ENCODE results near the gene MLLT3.

DNA sequence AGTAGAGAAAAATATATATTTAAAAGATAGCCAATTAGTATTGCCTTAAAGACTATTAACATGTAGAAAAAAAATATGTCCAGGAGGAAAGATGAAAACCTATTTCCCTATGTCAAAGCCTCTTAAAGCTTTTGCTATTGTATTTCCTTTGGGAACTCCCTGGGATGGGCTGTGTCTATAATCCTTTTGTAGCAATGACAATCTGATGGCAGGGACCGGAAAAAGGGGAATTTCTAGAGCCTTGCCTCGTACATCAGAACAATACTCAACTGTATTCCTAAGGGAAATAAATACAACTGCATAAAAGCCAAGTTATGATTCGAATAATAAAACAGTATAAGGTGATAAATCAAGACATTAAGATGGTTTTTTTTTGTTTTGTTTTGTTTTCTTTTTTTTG, 257.3 kb downstream of the MLLT3 start:
- TF ChIP-seq, protein P1, sequence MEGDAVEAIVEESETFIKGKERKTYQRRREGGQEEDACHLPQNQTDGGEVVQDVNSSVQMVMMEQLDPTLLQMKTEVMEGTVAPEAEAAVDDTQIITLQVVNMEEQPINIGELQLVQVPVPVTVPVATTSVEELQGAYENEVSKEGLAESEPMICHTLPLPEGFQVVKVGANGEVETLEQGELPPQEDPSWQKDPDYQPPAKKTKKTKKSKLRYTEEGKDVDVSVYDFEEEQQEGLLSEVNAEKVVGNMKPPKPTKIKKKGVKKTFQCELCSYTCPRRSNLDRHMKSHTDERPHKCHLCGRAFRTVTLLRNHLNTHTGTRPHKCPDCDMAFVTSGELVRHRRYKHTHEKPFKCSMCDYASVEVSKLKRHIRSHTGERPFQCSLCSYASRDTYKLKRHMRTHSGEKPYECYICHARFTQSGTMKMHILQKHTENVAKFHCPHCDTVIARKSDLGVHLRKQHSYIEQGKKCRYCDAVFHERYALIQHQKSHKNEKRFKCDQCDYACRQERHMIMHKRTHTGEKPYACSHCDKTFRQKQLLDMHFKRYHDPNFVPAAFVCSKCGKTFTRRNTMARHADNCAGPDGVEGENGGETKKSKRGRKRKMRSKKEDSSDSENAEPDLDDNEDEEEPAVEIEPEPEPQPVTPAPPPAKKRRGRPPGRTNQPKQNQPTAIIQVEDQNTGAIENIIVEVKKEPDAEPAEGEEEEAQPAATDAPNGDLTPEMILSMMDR (IDR thresholded peaks at IDR 0.05): no peak
- no peak for TF ChIP-seq POLR2A (IDR thresholded peaks at IDR 0.05)

Data from body of pancreas (tissue), 4 donors.